Measurements from ENCODE around the gene KRTAP10-1.

Gene KRTAP10-1

GRCh38 chr21:44514746-44515358, 25.1 kb downstream of the KRTAP10-1 start:
- TF ChIP-seq GATA2 (IDR thresholded peaks at IDR 0.05; ENCODE audit: low read depth, low read length) (no peak), GATA3 (IDR thresholded peaks at IDR 0.05; ENCODE audit: low read depth, low read length) (no peak)

GRCh38 chr21:44514218-44514520, 25.8 kb downstream of the KRTAP10-1 start:
- TF ChIP-seq GATA2 (IDR thresholded peaks at IDR 0.05; ENCODE audit: low read depth, low read length) (no peak), GATA3 (IDR thresholded peaks at IDR 0.05; ENCODE audit: low read depth, low read length) (no peak)

GRCh38 chr21:44513389-44514217, 26.4 kb downstream of the KRTAP10-1 start:
- TF ChIP-seq GATA2 (IDR thresholded peaks at IDR 0.05; ENCODE audit: low read depth, low read length) (no peak), GATA3 (IDR thresholded peaks at IDR 0.05; ENCODE audit: low read depth, low read length) (no peak)

- no peak for TF ChIP-seq GATA3 (IDR thresholded peaks at IDR 0.05; ENCODE audit: low read depth, low read length)
- no peak for TF ChIP-seq GATA2 (IDR thresholded peaks at IDR 0.05; ENCODE audit: low read depth, low read length)
Observed at GRCh38 chr21:44512496-44513388, 27.3 kb downstream of the KRTAP10-1 start.

- TF ChIP-seq GATA2 (IDR thresholded peaks at IDR 0.05; ENCODE audit: low read depth, low read length) (no peak), GATA3 (IDR thresholded peaks at IDR 0.05; ENCODE audit: low read depth, low read length) (no peak)
Observed at GRCh38 chr21:44511938-44512275, 28.1 kb downstream of the KRTAP10-1 start.

GRCh38 chr21:44511219-44511937, 28.6 kb downstream of the KRTAP10-1 start:
- TF ChIP-seq GATA3 (IDR thresholded peaks at IDR 0.05; ENCODE audit: low read depth, low read length) (no peak), GATA2 (IDR thresholded peaks at IDR 0.05; ENCODE audit: low read depth, low read length) (no peak)

GRCh38 chr21:44510508-44511218, 29.3 kb downstream of the KRTAP10-1 start:
- no peak for TF ChIP-seq GATA3 (IDR thresholded peaks at IDR 0.05; ENCODE audit: low read depth, low read length)

- TF ChIP-seq GATA3 (IDR thresholded peaks at IDR 0.05; ENCODE audit: low read depth, low read length) (no peak), GATA2 (IDR thresholded peaks at IDR 0.05; ENCODE audit: low read depth, low read length) (no peak)
Observed at GRCh38 chr21:44510109-44510507, 29.9 kb downstream of the KRTAP10-1 start.

GRCh38 chr21:44509539-44509938, 30.5 kb downstream of the KRTAP10-1 start:
- TF ChIP-seq GATA3 (IDR thresholded peaks at IDR 0.05; ENCODE audit: low read depth, low read length), result no peak
- no peak for TF ChIP-seq GATA2 (IDR thresholded peaks at IDR 0.05; ENCODE audit: low read depth, low read length)

GRCh38 chr21:44508711-44509445, 31.1 kb downstream of the KRTAP10-1 start:
- TF ChIP-seq GATA2 (IDR thresholded peaks at IDR 0.05; ENCODE audit: low read depth, low read length), result no peak
- TF ChIP-seq GATA3 (IDR thresholded peaks at IDR 0.05; ENCODE audit: low read depth, low read length), result no peak

GRCh38 chr21:44508426-44508710, 31.6 kb downstream of the KRTAP10-1 start:
- TF ChIP-seq GATA3 (IDR thresholded peaks at IDR 0.05; ENCODE audit: low read depth, low read length) (no peak), GATA2 (IDR thresholded peaks at IDR 0.05; ENCODE audit: low read depth, low read length) (no peak)

GRCh38 chr21:44507673-44508425, 32.1 kb downstream of the KRTAP10-1 start:
- TF ChIP-seq GATA2 (IDR thresholded peaks at IDR 0.05; ENCODE audit: low read depth, low read length), result no peak
- no peak for TF ChIP-seq GATA3 (IDR thresholded peaks at IDR 0.05; ENCODE audit: low read depth, low read length)
